Measurements from ENCODE around the gene TPRG1L. TPM values are rescaled to one million over a fixed set of nuclear protein-coding genes. Genes with fewer than 3 reads are reported as not detected.

Gene TPRG1L
- total and polyA plus RNA-seq, 2 of the 4 experiments (the other 2 are of a cell fraction): 25.3 to 39.5 TPM

GRCh38 chr1:3629561-3630160 is 4.8 kb downstream of the TPRG1L start:
- dilution Hi-C loops (cut with HindIII; ENCODE audit: low sequenced_read_pairs, unreplicated experiment): no loop called here
- H3K18ac ChIP-seq (ENCODE audit: low read depth, low read length): no peak overlapping the region
- WGBS, 2 experiments (ENCODE audit: extremely low coverage in 2 of 2, insufficient read length in 1 of 2): 80% methylated on average over 7 of the region's 16 CpGs; no CpG with 5 or more reads in 1 of the 2 experiments
- H3K9ac ChIP-seq (ENCODE audit: low read depth, low read length): no peak overlapping the region
- no peak overlapping the region for H3K4ac ChIP-seq (ENCODE audit: low read depth, low read length)
- no peak overlapping the region for H3K56ac ChIP-seq (ENCODE audit: extremely low read depth, insufficient read depth, low read length)
- H4K20me1 ChIP-seq (ENCODE audit: insufficient read depth, low read length): no peaks in the 10 kb centered on the region; the same call in 1 of the 2 replicates
- intact Hi-C loops (cut with micrococcal nuclease): no loop called here
- no peak overlapping the region for H4K8ac ChIP-seq (ENCODE audit: low read depth in 2 of 2, low read length in 2 of 2)
- H2BK15ac ChIP-seq (ENCODE audit: low read depth, low read length): no peak overlapping the region
- H3K4me1 ChIP-seq (ENCODE audit: control insufficient read depth, insufficient read depth, low read length): peaks cover 2% of the 10 kb centered on the region; the same call in 1 of the 2 replicates
- no peaks in the 10 kb centered on the region for H3K9me3 ChIP-seq (ENCODE audit: control insufficient read depth, insufficient read depth, low read length)
- H4K5ac ChIP-seq (ENCODE audit: low read depth, low read length): no peak overlapping the region
- ATAC-seq (ENCODE audit: low read depth) (no peak), DNase-seq (no peak)
- ChIA-PET CTCF (interaction anchor here (1.2 to 1.8 kb wide), 2 partner anchors 8 to 177 kb away, joined by 4 to 5 read pairs; no protein-coding TSS in a partner anchor), POLR2A (ENCODE audit: unreplicated experiment) (no interaction called here)
- H2AK5ac ChIP-seq (ENCODE audit: low read depth, low read length): no peak overlapping the region
- TF ChIP-seq BHLHE40 (IDR thresholded peaks at IDR 0.05; ENCODE audit: low read depth, low read length) (no peak), RCOR1 (IDR thresholded peaks at IDR 0.05; ENCODE audit: insufficient replicate concordance, low read length) (no peak), MAFK (IDR thresholded peaks at IDR 0.05; ENCODE audit: low read depth, low read length) (no peak), NFE2L2 (IDR thresholded peaks at IDR 0.05; ENCODE audit: low read depth, low read length) (no peak), CTCF (conservative IDR thresholded peaks at IDR 0.05; ENCODE audit: low read depth, low read length) (no peak), CHD1 (IDR thresholded peaks at IDR 0.05; ENCODE audit: low read depth, low read length) (no peak), RFX5 (IDR thresholded peaks at IDR 0.05; ENCODE audit: low read depth, low read length) (no peak), SMC3 (IDR thresholded peaks at IDR 0.05; ENCODE audit: low read depth, low read length) (no peak), FOS (IDR thresholded peaks at IDR 0.05; ENCODE audit: low read depth, low read length) (no peak), MAZ (IDR thresholded peaks at IDR 0.05; ENCODE audit: borderline replicate concordance, low read depth, low read length) (no peak), ELK1 (IDR thresholded peaks at IDR 0.05; ENCODE audit: borderline replicate concordance, low read depth, low read length) (no peak), CEBPB (IDR thresholded peaks at IDR 0.05; ENCODE audit: low read depth, low read length) (no peak), RAD21 (IDR thresholded peaks at IDR 0.05; ENCODE audit: low read length) (no peak), POLR2A (IDR thresholded peaks at IDR 0.05; ENCODE audit: low read depth, low read length) (no peak)
- in situ Hi-C loops (cut with MboI; ENCODE audit: low sequenced_read_pairs): no loop called here
- peaks cover 5 to 7% of the 10 kb centered on the region in 2 experiments; a peak in 1 of 4 replicates for H3K79me1 ChIP-seq (ENCODE audit: low read depth in 1 of 2, low read length in 2 of 2)
- no peak overlapping the region for H2BK20ac ChIP-seq (ENCODE audit: low read depth, low read length)
- no peak overlapping the region for H3K23ac ChIP-seq (ENCODE audit: low read depth, low read length)
- H3K9me1 ChIP-seq (ENCODE audit: insufficient read depth, low read length): no peaks in the 10 kb centered on the region
- H2AFZ ChIP-seq (replicated peaks; ENCODE audit: low read length, poor library complexity): no peak overlapping the region
- H2BK5ac ChIP-seq (ENCODE audit: low read depth, low read length, poor library complexity, severe bottlenecking): no peak overlapping the region
- no peak overlapping the region for H3K4me2 ChIP-seq (ENCODE audit: low read depth, low read length)
- no peak overlapping the region for H4K91ac ChIP-seq (ENCODE audit: insufficient read depth, low read depth, low read length)
- H3K36me3 ChIP-seq (ENCODE audit: control insufficient read depth, insufficient read depth, low read length): peaks cover 58% of the 10 kb centered on the region
- no peak overlapping the region for H3K4me3 ChIP-seq (ENCODE audit: insufficient read depth, low read depth, low read length)
- H3K27me3 ChIP-seq (ENCODE audit: control insufficient read depth, insufficient read depth, low read length): no peaks in the 10 kb centered on the region
- no peak overlapping the region for H2BK120ac ChIP-seq (ENCODE audit: low read depth, low read length)
- H2AK9ac ChIP-seq (replicated peaks; ENCODE audit: low read depth, low read length, poor library complexity): no peak overlapping the region
- no peak overlapping the region for H3K27ac ChIP-seq (ENCODE audit: insufficient read depth, low read length)
- BruUV-seq (replicated peaks): TSS peak; percentile 94
- no peak overlapping the region for H3K14ac ChIP-seq (replicated peaks; ENCODE audit: low read depth, low read length)

All from IMR-90 (cell line).